HG03095 (cell line): ENCODE data around the gene CD7.

Experiments
- ATAC-seq: cut with Tn5 transposase; IDR thresholded peaks from one replicate; pipeline ENCODE4 v1.9.1; 2021; ENCODE audit warnings: moderate library complexity; ENCODE audit not compliant: unreplicated experiment

CD7 gene

DNA sequence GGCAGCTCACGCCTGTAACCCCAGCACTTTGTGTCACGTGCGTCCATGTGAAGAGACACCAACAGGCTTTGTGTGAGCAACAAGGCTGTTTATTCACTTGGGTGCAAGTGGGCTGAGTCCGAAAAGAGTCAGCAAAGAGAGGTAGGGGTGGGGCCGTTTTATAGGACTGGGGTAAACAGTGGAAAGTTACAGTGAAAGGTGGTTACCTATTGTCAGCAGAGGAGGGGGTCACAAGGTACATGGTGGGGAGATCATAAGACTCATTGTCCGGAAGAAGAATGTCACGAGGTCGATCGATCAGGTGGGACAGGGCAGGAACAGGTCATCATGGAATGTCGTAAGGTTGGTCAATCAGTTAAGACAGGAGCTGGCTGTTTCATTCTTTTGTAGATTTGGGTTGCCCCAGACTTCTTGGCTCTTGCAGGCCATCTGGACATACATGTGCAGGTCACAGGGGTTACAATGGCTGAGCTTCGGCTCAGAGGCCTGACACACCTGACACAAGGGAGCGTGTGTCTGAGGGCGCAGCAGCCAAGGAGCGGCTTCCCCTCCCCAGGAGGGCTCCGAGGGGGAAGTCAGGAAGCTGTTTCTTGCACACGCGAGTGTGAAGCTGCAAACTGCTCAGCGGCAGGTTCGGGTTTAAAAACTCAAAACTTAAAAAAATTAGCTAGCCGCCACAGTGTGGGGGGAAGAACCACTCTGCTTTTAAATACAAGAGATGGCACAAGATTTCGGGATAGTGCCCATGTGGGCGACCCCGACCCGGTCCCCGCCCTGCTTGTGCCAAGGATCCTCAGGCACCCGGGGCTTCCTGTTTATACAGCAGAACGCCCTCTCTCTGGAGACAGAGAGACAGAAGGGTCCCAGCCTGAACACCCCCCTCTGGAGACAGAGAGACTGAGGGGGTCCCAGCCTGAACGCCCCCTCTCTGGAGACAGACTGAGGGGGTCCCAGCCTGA, 29.2 kb upstream of the CD7 start:
- no peak for ATAC-seq

GRCh38 chr17:82345151-82345976, 28.0 kb upstream of the CD7 start:
- no peak for ATAC-seq

- no peak for ATAC-seq
Observed at GRCh38 chr17:82344175-82344907, 26.9 kb upstream of the CD7 start.

GRCh38 chr17:82343560-82343959, 26.2 kb upstream of the CD7 start:
- no peak for ATAC-seq

- ATAC-seq: no peak
Observed at GRCh38 chr17:82342361-82343079, 25.1 kb upstream of the CD7 start.

DNA sequence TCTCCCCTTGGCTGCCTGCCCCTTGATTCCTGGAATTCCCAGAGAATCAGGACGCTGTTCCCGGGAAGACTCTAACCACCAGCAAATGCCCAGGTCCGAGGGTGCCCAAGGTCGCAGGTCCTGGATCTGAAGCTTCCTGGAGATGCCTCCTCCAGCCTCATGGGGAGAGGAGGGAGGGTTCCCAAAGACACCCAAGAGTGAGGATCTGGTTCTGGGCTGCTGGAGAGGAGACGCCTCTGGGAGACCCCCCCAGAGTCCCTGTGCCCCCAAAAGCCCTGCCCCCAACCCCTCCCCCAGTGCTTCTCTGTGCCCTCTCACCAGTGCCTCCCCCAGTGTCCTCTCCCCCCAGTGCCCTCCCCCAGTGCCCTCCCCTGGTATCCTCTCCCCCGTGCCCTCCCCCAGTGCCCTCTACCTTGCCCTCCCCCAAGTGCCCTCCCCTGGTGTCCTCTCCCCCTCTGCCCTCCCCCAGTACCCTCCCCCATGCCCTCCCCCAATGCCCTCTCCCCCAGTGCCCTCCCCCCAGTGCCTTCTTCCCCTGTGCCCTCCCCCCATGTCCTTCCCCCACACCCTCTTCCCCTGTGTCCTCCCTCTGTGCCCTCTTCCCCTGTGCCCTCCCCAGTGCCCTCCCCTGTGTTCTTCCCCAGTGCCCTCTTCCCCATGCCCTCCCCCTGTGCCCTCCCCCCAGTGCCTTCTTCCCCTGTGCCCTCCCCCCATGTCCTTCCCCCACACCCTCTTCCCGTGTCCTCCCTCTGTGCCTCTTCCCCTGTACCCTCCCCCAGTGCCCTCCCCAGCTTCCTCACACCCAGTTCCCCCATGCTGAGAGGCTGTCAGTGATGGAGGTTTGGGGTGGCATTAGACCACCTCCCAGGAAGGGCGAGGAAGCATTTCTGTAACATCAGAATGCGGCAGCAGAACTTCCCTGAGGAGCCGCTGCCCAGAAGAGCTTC, 22.5 kb upstream of the CD7 start:
- no peak for ATAC-seq

- ATAC-seq: no peak
Observed at GRCh38 chr17:82338858-82339633, 21.6 kb upstream of the CD7 start.

DNA sequence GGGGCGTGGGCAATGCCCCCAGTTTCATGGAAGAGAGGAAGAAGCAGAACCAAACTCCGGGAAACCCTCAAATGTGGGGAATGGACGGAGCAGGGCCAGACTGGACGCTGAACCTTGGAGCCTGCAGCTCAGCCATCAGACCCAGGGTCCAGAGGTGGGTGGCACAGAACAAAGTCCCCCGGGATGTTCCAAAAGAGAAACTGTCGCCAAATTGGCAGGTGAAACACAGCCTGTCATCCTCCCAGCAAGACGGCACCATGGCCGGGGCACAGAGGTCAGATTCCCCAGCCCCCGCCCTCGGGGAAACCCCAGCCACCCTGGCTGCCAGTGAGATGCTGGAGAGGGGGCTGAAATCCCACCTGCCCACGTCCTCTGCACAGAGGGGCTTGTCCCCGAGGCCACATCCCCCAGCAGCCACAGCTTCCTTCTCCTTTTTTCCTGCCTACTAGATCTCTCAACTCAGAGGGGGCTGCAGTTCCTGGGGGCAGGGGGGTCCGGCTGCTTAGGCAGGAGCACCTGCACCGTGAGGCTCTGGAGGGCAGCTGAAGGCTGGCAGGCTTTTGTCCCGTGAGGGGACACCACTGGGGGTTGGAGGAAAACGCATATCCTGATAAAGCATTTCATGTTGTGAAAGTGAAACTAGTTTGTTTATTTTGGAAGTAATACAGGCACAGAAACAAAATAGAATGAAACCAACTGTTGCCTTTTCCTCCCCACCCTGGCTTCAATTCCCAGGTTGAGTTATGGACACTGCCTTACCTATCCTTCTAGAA, 17.4 kb upstream of the CD7 start:
- no peak for ATAC-seq

DNA sequence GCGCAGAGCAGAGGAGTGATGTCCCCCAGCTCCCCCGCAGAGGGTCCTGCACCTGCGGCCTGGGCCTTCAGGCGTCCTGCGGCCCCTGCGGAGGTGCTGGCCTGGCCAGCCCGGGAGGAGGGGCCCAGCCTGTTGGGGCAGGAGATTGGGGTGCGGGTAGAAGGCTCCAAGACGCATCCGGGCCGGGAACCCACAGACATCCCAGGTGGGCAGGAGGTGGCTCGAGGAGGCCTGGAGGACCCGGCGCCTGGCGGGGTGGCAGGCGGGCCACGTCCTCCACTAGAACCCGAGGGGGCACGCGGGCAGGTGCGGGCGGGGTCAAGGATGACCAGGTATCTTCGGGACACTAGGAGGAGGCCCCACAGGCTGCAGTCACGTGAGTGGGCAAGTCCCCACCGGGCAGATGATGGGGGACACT, 16.8 kb upstream of the CD7 start:
- ATAC-seq: no peak

- no peak for ATAC-seq
Observed at GRCh38 chr17:82333279-82334171, 16.1 kb upstream of the CD7 start, which contains the start of gene SECTM1. Gene SECTM1, minus strand, starts transcription at chr17:82333766. Its CDS starts 6,526 bp downstream, at chr17:82327240.

- no peak for ATAC-seq
Observed at GRCh38 chr17:82332669-82333278, 15.4 kb upstream of the CD7 start.

DNA sequence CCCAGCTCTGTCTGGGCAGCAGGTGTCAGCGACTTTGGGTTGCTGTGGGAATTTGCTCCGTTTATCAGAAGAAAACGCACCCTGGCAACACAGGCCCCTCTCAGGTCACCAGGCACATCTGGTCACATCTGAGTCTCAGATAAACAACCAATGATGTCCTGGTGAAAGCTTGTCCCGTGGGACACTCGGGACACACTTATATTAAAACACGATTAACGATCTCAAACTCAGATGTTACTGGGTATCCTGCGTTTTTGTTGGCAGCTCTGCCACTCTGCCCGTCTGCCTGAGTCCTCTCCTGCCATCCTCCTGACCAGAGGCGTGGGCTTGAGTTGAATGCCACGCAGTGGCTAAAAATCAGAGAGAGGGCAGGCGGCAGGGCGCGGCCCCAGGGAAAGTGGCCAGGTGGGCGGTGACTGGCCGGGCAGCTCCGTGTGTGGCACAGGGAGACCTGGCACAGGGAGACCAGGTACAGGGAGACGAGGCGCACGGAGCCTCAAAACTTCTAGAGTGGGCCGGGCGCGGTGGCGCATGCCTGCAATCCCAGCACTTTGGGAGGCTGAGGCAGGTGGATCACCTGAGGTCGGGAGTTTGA, 14.0 kb upstream of the CD7 start:
- no peak for ATAC-seq

DNA sequence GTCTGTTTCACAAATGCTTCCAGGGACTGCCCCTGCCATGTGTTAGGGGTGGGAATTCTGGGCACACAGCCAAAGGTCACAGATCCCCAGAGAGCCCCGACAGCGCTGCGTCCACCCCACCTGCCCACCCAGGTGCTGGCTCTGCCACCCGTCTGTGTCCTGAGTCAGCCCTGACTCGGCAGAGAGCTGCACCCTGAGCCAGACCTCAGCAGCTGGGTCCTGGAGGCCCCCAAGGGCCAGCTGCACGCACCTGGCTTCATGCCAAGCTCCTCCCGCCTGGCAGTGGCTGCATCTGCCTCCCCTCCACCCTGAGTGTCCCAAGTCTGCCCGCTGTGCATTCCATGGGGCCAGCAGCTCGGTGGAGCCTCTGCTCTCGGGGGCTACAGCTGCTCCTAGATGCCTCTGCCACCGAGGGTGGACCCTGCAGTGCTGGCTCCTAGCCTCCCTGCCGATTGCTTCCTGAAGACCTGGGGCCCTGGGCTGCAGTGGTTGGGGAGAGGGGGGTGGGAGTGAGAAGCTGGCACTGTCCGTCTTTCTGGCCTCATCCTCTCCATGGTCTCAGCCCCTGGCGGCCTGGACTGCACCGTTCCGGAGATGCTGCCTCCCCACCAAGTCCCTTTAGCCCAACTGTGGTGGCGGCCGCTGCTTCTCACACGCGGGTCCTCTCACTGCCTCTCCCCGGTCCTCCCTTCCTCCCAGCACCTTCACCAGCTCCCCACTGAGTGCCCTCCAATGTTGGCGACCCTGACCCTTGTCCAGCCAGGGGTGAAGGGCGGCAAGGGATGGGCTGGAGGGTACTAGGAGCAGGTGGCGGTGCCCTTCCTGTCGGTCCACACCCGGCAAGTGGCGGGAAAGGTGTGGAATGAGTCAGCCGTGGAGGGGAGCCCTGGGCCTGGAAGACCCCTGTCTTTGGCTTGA, 13.2 kb upstream of the CD7 start:
- no peak for ATAC-seq

GRCh38 chr17:82329683-82330321, 12.4 kb upstream of the CD7 start:
- ATAC-seq: no peak
